ENCODE results near the gene RPS29. TPM values are rescaled to one million over a fixed set of nuclear protein-coding genes. Genes with fewer than 3 reads are reported as not detected.

Gene RPS29
- total and polyA plus RNA-seq, 2 of the 13 experiments (the other 11 are each of a cell fraction or from before 2014, with no cell fraction given) = 4,303 to 8,215 TPM

GRCh38 chr14:49598485-49599300 lies 12.5 kb upstream of the RPS29 start, which contains the start of gene LRR1 (continued):
- TF ChIP-seq HMGXB3 (CRISPR knock-in tag; IDR thresholded peaks at IDR 0.05; ENCODE audit: borderline replicate concordance) (no peak; the same call in 1 of the 2 replicates), ZNF280B (CRISPR knock-in tag; IDR thresholded peaks at IDR 0.05; ENCODE audit: borderline replicate concordance) (no peak; the same call in none of the 2 replicates), ZNF251 (CRISPR knock-in tag; IDR thresholded peaks at IDR 0.05) (no peak), RAD51 (IDR thresholded peaks at IDR 0.05; ENCODE audit: borderline replicate concordance) (no peak), ESRRA (CRISPR knock-in tag; IDR thresholded peaks at IDR 0.05; ENCODE audit: low read depth) (no peak), ATF7-NPFF (CRISPR knock-in tag; IDR thresholded peaks at IDR 0.05; ENCODE audit: low read depth) (peak; percentile 85), ARID4A (CRISPR knock-in tag; IDR thresholded peaks at IDR 0.05; ENCODE audit: borderline replicate concordance) (peak; percentile 98), ZBTB33 (CRISPR knock-in tag; IDR thresholded peaks at IDR 0.05) (no peak; the same call in 1 of the 2 replicates), DMTF1 (CRISPR knock-in tag; IDR thresholded peaks at IDR 0.05) (no peak), HMG20B (CRISPR knock-in tag; conservative IDR thresholded peaks at IDR 0.05) (no peak; the same call in 1 of the 2 replicates), ZNF383 (CRISPR knock-in tag; IDR thresholded peaks at IDR 0.05; ENCODE audit: borderline replicate concordance) (no peak)
